Tibial artery (tissue), 4 donors: Measurements from ENCODE around the gene OGG1.
A peak's percentile ranks its signal among the peaks of the same experiment; 100 is the strongest.

Experiments
- DNase-seq, 2 donors: peaks; one replicate each; pipeline ENCODE4 v3.0.0-alpha.2; 2019
- H3K27ac ChIP-seq, 2 donors: fragments of 200-600 bp; sonication (generic) in 1 of 2; 1 replicate in 1 of 2; 2 replicates in 1 of 2; pipeline ENCODE4 v1.5.1; 2018 to 2019; ENCODE audit warnings: mild to moderate bottlenecking in 1 of 2
- H3K27me3 ChIP-seq, 2 donors: fragments of 200-600 bp; sonication (generic) in 1 of 2; one replicate each; pipeline versions ENCODE4 v1.5.1 to v1.6.0; 2016 to 2019
- H3K36me3 ChIP-seq, 3 donors: fragments of 200-600 bp; sonication (generic) in 2 of 3; one replicate each; pipeline ENCODE4 v1.5.1; 2016 to 2019; ENCODE audit warnings: mild to moderate bottlenecking in 2 of 3
- H3K4me1 ChIP-seq, 4 donors: fragments of 200-600 bp; sonication (generic) in 2 of 4; 1 replicate in 3 of 4; 2 replicates in 1 of 4; pipeline ENCODE4 v1.5.1; 2016 to 2019
- H3K4me3 ChIP-seq, 2 donors: fragments of 200-600 bp; sonication (generic) in 1 of 2; 1 replicate in 1 of 2; 2 replicates in 1 of 2; pipeline ENCODE4 v1.5.1; 2018 to 2019; ENCODE audit warnings: mild to moderate bottlenecking in 2 of 2
- H3K9me3 ChIP-seq, 3 donors: fragments of 200-600 bp; sonication (generic) in 1 of 3; one replicate each; pipeline ENCODE4 v1.5.1; 2016 to 2019
- CTCF ChIP-seq, 2 experiments: fragments of 200-600 bp in 1 of 2; fragments of 450-650 bp in 1 of 2; IDR thresholded peaks; one replicate each; pipeline ENCODE4 v1.5.1; 2017 to 2019; ENCODE audit warnings: antibody characterized with exemption in 2 of 2, mild to moderate bottlenecking in 1 of 2, moderate library complexity in 1 of 2
- intact Hi-C: fragments of 100-400 bp; cut with DNase I; formaldehyde crosslinking; loops from one replicate; pipeline ENCODE4 v1.15.0; 2023; ENCODE audit warnings: low total_unique reads

Gene OGG1

GRCh38 chr3:9792405-9793160 lies 42.8 kb downstream of the OGG1 start, which contains the start of the genes ARPC4 and TADA3:
TSS of gene ARPC4 (plus strand) at chr3:9793082. CDS start at chr3:9793122, 40 bp downstream.
TSS of gene TADA3 (minus strand) at chr3:9792473. CDS start at chr3:9791466, 1,007 bp downstream.
- H3K4me3 ChIP-seq = peak within 1 kb of the TSS; percentile 68 to 95
- peak within 1 kb of the TSS; percentile 94 to 97 for H3K27ac ChIP-seq
- TF ChIP-seq CTCF (IDR thresholded peaks at IDR 0.05) = peak; percentile 21 to 37
- no peaks in the 10 kb centered on the region for H3K27me3 ChIP-seq
- no peaks in the 10 kb centered on the region for H3K9me3 ChIP-seq
- intact Hi-C loops = loop anchor here (2.0 kb wide), 1 partner anchor 22 kb away; no protein-coding TSS in a partner anchor
- peaks cover 0 to 44% (median 37%) of the 10 kb centered on the region in 4 donors for H3K4me1 ChIP-seq
- peaks cover 24 to 52% (median 26%) of the 10 kb centered on the region in 3 donors for H3K36me3 ChIP-seq
- peak; percentile 94 to 96 for DNase-seq

- Histone ChIP-seq H3K27ac (peak overlapping the region; percentile 94 to 97), H3K9me3 (no peaks in the 10 kb centered on the region), H3K4me1 (peaks cover 0 to 44% (median 37%) of the 10 kb centered on the region in 4 donors), H3K4me3 (peak overlapping the region; percentile 68 to 95), H3K27me3 (no peaks in the 10 kb centered on the region), H3K36me3 (peaks cover 25 to 52% (median 33%) of the 10 kb centered on the region in 3 donors)
- DNase-seq = peak in 1 of 2 donors; percentile 38
- no peak for TF ChIP-seq CTCF (IDR thresholded peaks at IDR 0.05)
- intact Hi-C loops = loop anchor here (2.0 kb wide), 1 partner anchor 22 kb away; no protein-coding TSS in a partner anchor
Observed at GRCh38 chr3:9793161-9793781, 43.5 kb downstream of the OGG1 start.

GRCh38 chr3:9794400-9794799 lies 44.6 kb downstream of the OGG1 start:
- peak overlapping the region; percentile 68 to 95 for H3K4me3 ChIP-seq
- no peak overlapping the region for H3K27ac ChIP-seq
- intact Hi-C loops = no loop called here
- peaks cover 26 to 52% (median 33%) of the 10 kb centered on the region in 3 donors for H3K36me3 ChIP-seq
- DNase-seq = no peak
- peaks cover 0 to 44% (median 37%) of the 10 kb centered on the region in 4 donors for H3K4me1 ChIP-seq
- no peaks in the 10 kb centered on the region for H3K27me3 ChIP-seq
- TF ChIP-seq CTCF (IDR thresholded peaks at IDR 0.05) = no peak
- no peaks in the 10 kb centered on the region for H3K9me3 ChIP-seq

- intact Hi-C loops = no loop called here
- no peak for TF ChIP-seq CTCF (IDR thresholded peaks at IDR 0.05)
- no peak for DNase-seq
- Histone ChIP-seq H3K4me1 (peaks cover 0 to 44% (median 37%) of the 10 kb centered on the region in 4 donors), H3K36me3 (peaks cover 29 to 52% (median 34%) of the 10 kb centered on the region in 3 donors), H3K27ac (no peak overlapping the region), H3K4me3 (no peak overlapping the region), H3K27me3 (no peaks in the 10 kb centered on the region), H3K9me3 (no peaks in the 10 kb centered on the region)
Observed at GRCh38 chr3:9795207-9795606, 45.5 kb downstream of the OGG1 start.

GRCh38 chr3:9797196-9797945 lies 47.6 kb downstream of the OGG1 start:
- intact Hi-C loops = no loop called here
- H3K4me1 ChIP-seq = peaks cover 0 to 31% (median 22%) of the 10 kb centered on the region in 4 donors
- peaks cover 49 to 65% (median 52%) of the 10 kb centered on the region in 3 donors for H3K36me3 ChIP-seq
- no peak overlapping the region for H3K4me3 ChIP-seq
- H3K27ac ChIP-seq = no peak overlapping the region
- no peak for DNase-seq
- no peaks in the 10 kb centered on the region for H3K27me3 ChIP-seq
- H3K9me3 ChIP-seq = no peaks in the 10 kb centered on the region
- TF ChIP-seq CTCF (IDR thresholded peaks at IDR 0.05) = no peak
